SU-DHL-6 (cell line): Measurements from ENCODE around the gene APOL3.

Source experiments
- CTCF ChIP-seq: fragments of 200-600 bp; sonication (generic); IDR thresholded peaks from one replicate; pipeline ENCODE4 v1.5.1; 2017; ENCODE audit warnings: antibody characterized with exemption, mild to moderate bottlenecking, low read length, moderate library complexity; ENCODE audit not compliant: insufficient read depth, poor library complexity, severe bottlenecking
- EZH2phosphoT487 ChIP-seq: fragments of 200-600 bp; sonication (generic), shearing (Covaris generic); conservative IDR thresholded peaks from 2 replicates; pipeline ENCODE4 v1.6.1; 2018; ENCODE audit warnings: mild to moderate bottlenecking, antibody characterized with exemption, low read length, moderate library complexity, mixed read lengths

- TF ChIP-seq CTCF (no peak), EZH2phosphoT487 (no peak)
These were observed 58.8 kb downstream of the APOL3 start for GRCh38 chr22:36101756-36102155.
